Measurements from ENCODE around the gene MVB12B.

DNA sequence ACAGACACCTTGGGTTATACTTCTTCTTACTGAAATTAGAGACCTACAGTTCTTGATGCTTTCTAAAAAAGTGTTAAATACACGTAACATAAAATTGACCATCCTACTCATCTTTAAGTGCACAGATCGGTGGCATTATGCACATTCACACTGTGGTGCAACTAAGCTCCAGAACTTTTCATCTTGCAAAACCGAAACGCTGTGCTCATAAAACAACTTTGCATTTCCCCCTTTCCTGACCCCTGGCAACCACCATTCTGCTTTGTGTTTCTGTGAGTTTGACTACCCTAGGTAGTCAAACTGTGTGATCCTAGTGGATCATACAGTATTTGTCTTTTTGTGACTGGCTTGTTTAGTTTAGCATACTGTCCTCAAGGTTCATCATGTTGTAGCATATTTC is 3.9 kb downstream of the MVB12B start:
- TF ChIP-seq YY1 (IDR thresholded peaks at IDR 0.05; ENCODE audit: extremely low read depth, insufficient replicate concordance, low read depth, low read length) (no peak), JUND (IDR thresholded peaks at IDR 0.05) (no peak), POLR2A (IDR thresholded peaks at IDR 0.05; ENCODE audit: borderline replicate concordance, extremely low read depth, insufficient read depth, insufficient read length) (no peak), EZH2 (IDR thresholded peaks at IDR 0.05) (no peak), RAD21 (IDR thresholded peaks at IDR 0.05; ENCODE audit: low read depth) (no peak), ZFX (IDR thresholded peaks at IDR 0.05) (no peak), CEBPB (IDR thresholded peaks at IDR 0.05; ENCODE audit: low read depth) (no peak), EZH2phosphoT487 (IDR thresholded peaks at IDR 0.05; ENCODE audit: borderline replicate concordance) (no peak), SP1 (IDR thresholded peaks at IDR 0.05; ENCODE audit: low read depth) (no peak)
- TF ChIP-seq, protein P1, sequence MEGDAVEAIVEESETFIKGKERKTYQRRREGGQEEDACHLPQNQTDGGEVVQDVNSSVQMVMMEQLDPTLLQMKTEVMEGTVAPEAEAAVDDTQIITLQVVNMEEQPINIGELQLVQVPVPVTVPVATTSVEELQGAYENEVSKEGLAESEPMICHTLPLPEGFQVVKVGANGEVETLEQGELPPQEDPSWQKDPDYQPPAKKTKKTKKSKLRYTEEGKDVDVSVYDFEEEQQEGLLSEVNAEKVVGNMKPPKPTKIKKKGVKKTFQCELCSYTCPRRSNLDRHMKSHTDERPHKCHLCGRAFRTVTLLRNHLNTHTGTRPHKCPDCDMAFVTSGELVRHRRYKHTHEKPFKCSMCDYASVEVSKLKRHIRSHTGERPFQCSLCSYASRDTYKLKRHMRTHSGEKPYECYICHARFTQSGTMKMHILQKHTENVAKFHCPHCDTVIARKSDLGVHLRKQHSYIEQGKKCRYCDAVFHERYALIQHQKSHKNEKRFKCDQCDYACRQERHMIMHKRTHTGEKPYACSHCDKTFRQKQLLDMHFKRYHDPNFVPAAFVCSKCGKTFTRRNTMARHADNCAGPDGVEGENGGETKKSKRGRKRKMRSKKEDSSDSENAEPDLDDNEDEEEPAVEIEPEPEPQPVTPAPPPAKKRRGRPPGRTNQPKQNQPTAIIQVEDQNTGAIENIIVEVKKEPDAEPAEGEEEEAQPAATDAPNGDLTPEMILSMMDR (IDR thresholded peaks at IDR 0.05 in 2 of 3, conservative IDR thresholded peaks at IDR 0.05 in 1 of 3; ENCODE audit: borderline replicate concordance in 1 of 3, insufficient read depth in 1 of 3, low read depth in 2 of 3, low read length in 2 of 3) = no peak
- TF ChIP-seq, protein P2, sequence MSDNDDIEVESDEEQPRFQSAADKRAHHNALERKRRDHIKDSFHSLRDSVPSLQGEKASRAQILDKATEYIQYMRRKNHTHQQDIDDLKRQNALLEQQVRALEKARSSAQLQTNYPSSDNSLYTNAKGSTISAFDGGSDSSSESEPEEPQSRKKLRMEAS (IDR thresholded peaks at IDR 0.05) = no peak
- TF ChIP-seq, protein P3, sequence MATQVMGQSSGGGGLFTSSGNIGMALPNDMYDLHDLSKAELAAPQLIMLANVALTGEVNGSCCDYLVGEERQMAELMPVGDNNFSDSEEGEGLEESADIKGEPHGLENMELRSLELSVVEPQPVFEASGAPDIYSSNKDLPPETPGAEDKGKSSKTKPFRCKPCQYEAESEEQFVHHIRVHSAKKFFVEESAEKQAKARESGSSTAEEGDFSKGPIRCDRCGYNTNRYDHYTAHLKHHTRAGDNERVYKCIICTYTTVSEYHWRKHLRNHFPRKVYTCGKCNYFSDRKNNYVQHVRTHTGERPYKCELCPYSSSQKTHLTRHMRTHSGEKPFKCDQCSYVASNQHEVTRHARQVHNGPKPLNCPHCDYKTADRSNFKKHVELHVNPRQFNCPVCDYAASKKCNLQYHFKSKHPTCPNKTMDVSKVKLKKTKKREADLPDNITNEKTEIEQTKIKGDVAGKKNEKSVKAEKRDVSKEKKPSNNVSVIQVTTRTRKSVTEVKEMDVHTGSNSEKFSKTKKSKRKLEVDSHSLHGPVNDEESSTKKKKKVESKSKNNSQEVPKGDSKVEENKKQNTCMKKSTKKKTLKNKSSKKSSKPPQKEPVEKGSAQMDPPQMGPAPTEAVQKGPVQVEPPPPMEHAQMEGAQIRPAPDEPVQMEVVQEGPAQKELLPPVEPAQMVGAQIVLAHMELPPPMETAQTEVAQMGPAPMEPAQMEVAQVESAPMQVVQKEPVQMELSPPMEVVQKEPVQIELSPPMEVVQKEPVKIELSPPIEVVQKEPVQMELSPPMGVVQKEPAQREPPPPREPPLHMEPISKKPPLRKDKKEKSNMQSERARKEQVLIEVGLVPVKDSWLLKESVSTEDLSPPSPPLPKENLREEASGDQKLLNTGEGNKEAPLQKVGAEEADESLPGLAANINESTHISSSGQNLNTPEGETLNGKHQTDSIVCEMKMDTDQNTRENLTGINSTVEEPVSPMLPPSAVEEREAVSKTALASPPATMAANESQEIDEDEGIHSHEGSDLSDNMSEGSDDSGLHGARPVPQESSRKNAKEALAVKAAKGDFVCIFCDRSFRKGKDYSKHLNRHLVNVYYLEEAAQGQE (IDR thresholded peaks at IDR 0.05; ENCODE audit: low read depth) = no peak

All from HCT116 (cell line).